Fibroblast of villous mesenchyme (primary cell): ENCODE measurements around the gene GAREM2. TPM values are rescaled to one million over a fixed set of nuclear protein-coding genes. Genes with fewer than 3 reads are reported as not detected.

Experiments used
- DNase-seq: peaks from one replicate; pipeline ENCODE4 v3.0.0-alpha.2; 2010; ENCODE audit warnings: low read depth
- H3K4me3 ChIP-seq: 2 replicates; pipeline ENCODE4 v1.5.1; 2011; ENCODE audit warnings: low read depth, mild to moderate bottlenecking, low read length
- CTCF ChIP-seq: IDR thresholded peaks from 2 replicates; pipeline ENCODE4 v1.5.1; 2012; ENCODE audit warnings: low read depth, mild to moderate bottlenecking, low read length; ENCODE audit not compliant: insufficient read depth
- total RNA-seq: library from RNA; depleted of rRNA; stranded (reverse); fragments of >200 nt; gene quantifications from 2 replicates; pipeline ENCODE4 v1.2.3, GENCODE V29; 2012

Gene GAREM2
- total RNA-seq, 1 donor: 2.2 TPM

- no peak overlapping the region for H3K4me3 ChIP-seq
- no peak for TF ChIP-seq CTCF
- DNase-seq: no peak
These were observed 51.2 kb downstream of the GAREM2 start for GRCh38 chr2:26224095-26224494.

- H3K4me3 ChIP-seq: no peak overlapping the region
- no peak for TF ChIP-seq CTCF
- DNase-seq: no peak
These were observed 56.7 kb downstream of the GAREM2 start for GRCh38 chr2:26229595-26229994.

GRCh38 chr2:26230806-26231205 lies 57.9 kb downstream of the GAREM2 start:
- H3K4me3 ChIP-seq: no peak overlapping the region
- no peak for TF ChIP-seq CTCF
- no peak for DNase-seq

GRCh38 chr2:26235089-26235488 lies 62.2 kb downstream of the GAREM2 start:
- H3K4me3 ChIP-seq: no peak overlapping the region
- peak; percentile 15 for DNase-seq
- peak; percentile 36 for TF ChIP-seq CTCF

GRCh38 chr2:26237868-26238267 lies 65.0 kb downstream of the GAREM2 start:
- no peak for DNase-seq
- no peak overlapping the region for H3K4me3 ChIP-seq
- TF ChIP-seq CTCF: no peak

GRCh38 chr2:26238311-26238958 lies 65.5 kb downstream of the GAREM2 start:
- peak; percentile 71 for DNase-seq
- H3K4me3 ChIP-seq: no peak overlapping the region
- TF ChIP-seq CTCF: no peak

Other genes starting within 250 kb of the GAREM2 start
- 9.9 and 12.2 TPM in 2 replicates for gene KIF3C, start 190.6 kb upstream of the GAREM2 start, total RNA-seq
- gene RAB10, start 139.0 kb upstream of the GAREM2 start, total RNA-seq: 103 and 128 TPM in 2 replicates
- 120 and 122 TPM in 2 replicates for gene HADHA, start 71.5 kb downstream of the GAREM2 start, total RNA-seq
- 80.5 and 106 TPM in 2 replicates for gene HADHB, start 71.9 kb downstream of the GAREM2 start, total RNA-seq
- gene SELENOI, start 173.1 kb downstream of the GAREM2 start, total RNA-seq: 17.4 and 34.1 TPM in 2 replicates
- under 0.01 TPM in 2 replicates for gene ADGRF3, start 173.7 kb downstream of the GAREM2 start, total RNA-seq
- gene DRC1, start 228.8 kb downstream of the GAREM2 start, total RNA-seq: 0.64 TPM in 1 of 2 replicates, not detected in the other